Mesothelial cell of epicardium (in vitro differentiated cells): ENCODE results near the gene VSTM4. TPM values are rescaled to one million over a fixed set of nuclear protein-coding genes. Genes with fewer than 3 reads are reported as not detected.

ENCODE experiments used
- DNase-seq, 2 experiments: peaks; one replicate each; pipeline ENCODE4 v3.0.0; 2021; ENCODE audit warnings: low spot score in 2 of 2; ENCODE audit not compliant: unreplicated experiment in 2 of 2
- H3K27ac Mint-ChIP-seq: 2 replicates; pipeline ENCODE4 v1.8.0; 2021; ENCODE audit warnings: mixed read lengths
- H3K27me3 Mint-ChIP-seq: 2 replicates; pipeline ENCODE4 v1.8.0; 2021; ENCODE audit warnings: low read depth, mixed read lengths
- H3K36me3 Mint-ChIP-seq: 2 replicates; pipeline ENCODE4 v1.8.0; 2021; ENCODE audit warnings: mixed read lengths
- H3K4me1 Mint-ChIP-seq: 2 replicates; pipeline ENCODE4 v1.8.0; 2021; ENCODE audit warnings: mixed read lengths
- H3K4me3 Mint-ChIP-seq: 2 replicates; pipeline ENCODE4 v1.8.0; 2021; ENCODE audit warnings: mild to moderate bottlenecking, moderate library complexity, mixed read lengths
- H3K9me3 Mint-ChIP-seq: 2 replicates; pipeline ENCODE4 v1.8.0; 2021; ENCODE audit warnings: mixed read lengths
- CTCF ChIP-seq: fragments of 200-600 bp; sonication (generic); IDR thresholded peaks from one replicate; pipeline ENCODE4 v1.5.0; 2021; ENCODE audit warnings: antibody characterized with exemption; ENCODE audit not compliant: unreplicated experiment
- total RNA-seq: library from RNA; stranded (reverse); gene quantifications from 3 replicates; pipeline ENCODE4 v1.2.1, GENCODE V29; 2021

Gene VSTM4
- total RNA-seq, 1 donor from 2014 or later = 3.5 TPM

- no peak for DNase-seq
- Mint-ChIP-seq H3K27me3 (peaks cover 41% of the 10 kb centered on the region), H3K4me1 (no peaks in the 10 kb centered on the region), H3K36me3 (no peaks in the 10 kb centered on the region), H3K4me3 (no peak overlapping the region), H3K9me3 (peaks cover 3% of the 10 kb centered on the region), H3K27ac (no peak overlapping the region)
- TF ChIP-seq CTCF = no peak
Observed at GRCh38 chr10:49021685-49022084, 93.6 kb downstream of the VSTM4 start.

- DNase-seq = no peak
- H3K27ac Mint-ChIP-seq = no peak overlapping the region
- H3K9me3 Mint-ChIP-seq = peaks cover 3% of the 10 kb centered on the region
- H3K36me3 Mint-ChIP-seq = no peaks in the 10 kb centered on the region
- H3K27me3 Mint-ChIP-seq = peaks cover 49% of the 10 kb centered on the region
- no peak overlapping the region for H3K4me3 Mint-ChIP-seq
- no peak for TF ChIP-seq CTCF
- no peaks in the 10 kb centered on the region for H3K4me1 Mint-ChIP-seq
Observed at GRCh38 chr10:49015700-49016099, 99.6 kb downstream of the VSTM4 start.

GRCh38 chr10:49012603-49013002 is 102.7 kb downstream of the VSTM4 start:
- Mint-ChIP-seq H3K27ac (no peak overlapping the region), H3K9me3 (no peaks in the 10 kb centered on the region), H3K27me3 (peaks cover 34% of the 10 kb centered on the region), H3K4me1 (peaks cover 4% of the 10 kb centered on the region), H3K36me3 (no peaks in the 10 kb centered on the region), H3K4me3 (no peak overlapping the region)
- no peak for DNase-seq
- TF ChIP-seq CTCF = no peak

- Mint-ChIP-seq H3K36me3 (no peaks in the 10 kb centered on the region), H3K4me3 (no peak overlapping the region), H3K4me1 (peaks cover 4% of the 10 kb centered on the region), H3K9me3 (no peaks in the 10 kb centered on the region), H3K27ac (no peak overlapping the region), H3K27me3 (peaks cover 28% of the 10 kb centered on the region)
- TF ChIP-seq CTCF = no peak
- no peak for DNase-seq
Observed at GRCh38 chr10:49011756-49012155, 103.6 kb downstream of the VSTM4 start.

GRCh38 chr10:49010865-49011264 is 104.5 kb downstream of the VSTM4 start:
- DNase-seq = no peak
- no peak overlapping the region for H3K27ac Mint-ChIP-seq
- peaks cover 4% of the 10 kb centered on the region for H3K4me1 Mint-ChIP-seq
- no peaks in the 10 kb centered on the region for H3K36me3 Mint-ChIP-seq
- peaks cover 28% of the 10 kb centered on the region for H3K27me3 Mint-ChIP-seq
- TF ChIP-seq CTCF = no peak
- no peak overlapping the region for H3K4me3 Mint-ChIP-seq
- no peaks in the 10 kb centered on the region for H3K9me3 Mint-ChIP-seq

- Mint-ChIP-seq H3K36me3 (no peaks in the 10 kb centered on the region), H3K9me3 (no peaks in the 10 kb centered on the region), H3K4me1 (peaks cover 4% of the 10 kb centered on the region), H3K4me3 (no peak overlapping the region), H3K27ac (no peak overlapping the region), H3K27me3 (peaks cover 25% of the 10 kb centered on the region)
- no peak for DNase-seq
- TF ChIP-seq CTCF = no peak
Observed at GRCh38 chr10:49010295-49010694, 105.0 kb downstream of the VSTM4 start.
